Mesenchymal stem cell (in vitro differentiated cells and primary cell): ENCODE results near the gene DYSF.
A peak's percentile ranks its signal among the peaks of the same experiment; 100 is the strongest.

Source experiments
- DNase-seq: peaks from one replicate; pipeline ENCODE4 v3.0.0-alpha.2; 2013
- H2AFZ ChIP-seq: one replicate; pipeline ENCODE4 v1.6.1; 2013; ENCODE audit warnings: low read depth, mild to moderate bottlenecking, control low read depth, inconsistent platforms, low read length, moderate library complexity
- H2AK5ac ChIP-seq: 2 replicates; pipeline ENCODE4 v1.6.1; 2013; ENCODE audit warnings: low read length, moderate library complexity, mild to moderate bottlenecking, inconsistent platforms; ENCODE audit not compliant: severe bottlenecking
- H2BK120ac ChIP-seq: one replicate; pipeline ENCODE4 v1.6.1; 2013; ENCODE audit warnings: low read depth, mild to moderate bottlenecking, inconsistent platforms, low read length, moderate library complexity
- H2BK12ac ChIP-seq, 2 experiments: one replicate each; pipeline ENCODE4 v1.6.1; 2013; ENCODE audit warnings: inconsistent platforms in 2 of 2, low read length in 2 of 2, mild to moderate bottlenecking in 2 of 2, moderate library complexity in 2 of 2, control low read depth in 1 of 2
- H2BK15ac ChIP-seq: one replicate; pipeline ENCODE4 v1.6.1; 2013; ENCODE audit warnings: mild to moderate bottlenecking, low read depth, inconsistent platforms; ENCODE audit not compliant: poor library complexity, severe bottlenecking
- H2BK5ac ChIP-seq: 2 replicates; pipeline ENCODE4 v1.6.1; 2013; ENCODE audit warnings: low read depth, mild to moderate bottlenecking, low read length, control low read depth, inconsistent platforms; ENCODE audit not compliant: poor library complexity, severe bottlenecking
- H3K14ac ChIP-seq, 2 experiments: one replicate each; pipeline ENCODE4 v1.6.1; 2013; ENCODE audit warnings: inconsistent platforms in 2 of 2, low read length in 2 of 2, control low read depth in 1 of 2, mild to moderate bottlenecking in 1 of 2, moderate library complexity in 1 of 2
- H3K18ac ChIP-seq, 2 experiments: one replicate each; pipeline ENCODE4 v1.6.1; 2013; ENCODE audit warnings: inconsistent platforms in 2 of 2, low read length in 2 of 2, control low read depth in 1 of 2, low read depth in 1 of 2, mild to moderate bottlenecking in 1 of 2
- H3K23ac ChIP-seq, 2 experiments: one replicate each; pipeline ENCODE4 v1.6.1; 2013; ENCODE audit warnings: inconsistent platforms in 2 of 2, low read length in 2 of 2, mild to moderate bottlenecking in 2 of 2, moderate library complexity in 2 of 2, control low read depth in 1 of 2
- H3K27ac ChIP-seq: 2 replicates; pipeline ENCODE4 v1.5.1; 2013; ENCODE audit warnings: mild to moderate bottlenecking, moderate library complexity, low read length, control low read depth, inconsistent platforms; ENCODE audit not compliant: poor library complexity, severe bottlenecking
- H3K27me3 ChIP-seq, 2 experiments: 2 replicates each; pipeline versions ENCODE4 v1.6.1 to v1.7.0; 2013; ENCODE audit warnings: low read length in 2 of 2, mild to moderate bottlenecking in 2 of 2, moderate library complexity in 2 of 2, control low read depth in 1 of 2, inconsistent platforms in 1 of 2; ENCODE audit not compliant: control insufficient read depth in 1 of 2, insufficient read depth in 1 of 2
- H3K36me3 ChIP-seq, 2 experiments: 2 replicates each; pipeline versions ENCODE4 v1.6.1 to v1.7.0; 2013; ENCODE audit warnings: low read length in 2 of 2, control low read depth in 1 of 2, inconsistent platforms in 1 of 2, low read depth in 1 of 2, mild to moderate bottlenecking in 1 of 2; ENCODE audit not compliant: insufficient read depth in 2 of 2, control insufficient read depth in 1 of 2
- H3K4ac ChIP-seq, 2 experiments: one replicate each; pipeline ENCODE4 v1.6.1; 2013; ENCODE audit warnings: inconsistent platforms in 2 of 2, low read length in 2 of 2, mild to moderate bottlenecking in 2 of 2, moderate library complexity in 2 of 2, control low read depth in 1 of 2, low read depth in 1 of 2
- H3K4me1 ChIP-seq: 2 replicates; pipeline ENCODE4 v1.6.1; 2013; ENCODE audit warnings: low read depth, low read length, control low read depth; ENCODE audit not compliant: control insufficient read depth, insufficient read depth
- H3K4me2 ChIP-seq: 2 replicates; pipeline ENCODE4 v1.6.1; 2013; ENCODE audit warnings: low read length, mild to moderate bottlenecking, inconsistent platforms; ENCODE audit not compliant: poor library complexity, severe bottlenecking
- H3K4me3 ChIP-seq, 2 experiments: 2 replicates each; pipeline versions ENCODE4 v1.5.1 to v1.7.0; 2013; ENCODE audit warnings: low read length in 2 of 2, mild to moderate bottlenecking in 2 of 2, control low read depth in 1 of 2, low read depth in 1 of 2; ENCODE audit not compliant: insufficient read depth in 1 of 2
- H3K79me1 ChIP-seq: replicated peaks from 2 replicates; pipeline ENCODE4 v1.6.1; 2013; ENCODE audit warnings: mild to moderate bottlenecking, control low read depth, low read length, inconsistent platforms; ENCODE audit not compliant: poor library complexity, severe bottlenecking
- H3K9ac ChIP-seq: 2 replicates; pipeline ENCODE4 v1.7.0; 2013; ENCODE audit warnings: mild to moderate bottlenecking, low read length, moderate library complexity
- H3K9me3 ChIP-seq: 2 replicates; pipeline ENCODE4 v1.7.0; 2013; ENCODE audit warnings: mild to moderate bottlenecking, low read length; ENCODE audit not compliant: control insufficient read depth
- H4K8ac ChIP-seq: one replicate; pipeline ENCODE4 v1.6.1; 2013; ENCODE audit warnings: inconsistent platforms, mild to moderate bottlenecking, low read length, moderate library complexity
- H4K91ac ChIP-seq: one replicate; pipeline ENCODE4 v1.6.1; 2013; ENCODE audit warnings: mild to moderate bottlenecking, low read length, inconsistent platforms
- WGBS: methylation state at CpG from one replicate; pipeline ENCODE4 v1.1.7; 2013; ENCODE audit warnings: mixed read lengths; 5-methylcytosine and 5-hydroxymethylcytosine counted together

The DYSF gene

DNA sequence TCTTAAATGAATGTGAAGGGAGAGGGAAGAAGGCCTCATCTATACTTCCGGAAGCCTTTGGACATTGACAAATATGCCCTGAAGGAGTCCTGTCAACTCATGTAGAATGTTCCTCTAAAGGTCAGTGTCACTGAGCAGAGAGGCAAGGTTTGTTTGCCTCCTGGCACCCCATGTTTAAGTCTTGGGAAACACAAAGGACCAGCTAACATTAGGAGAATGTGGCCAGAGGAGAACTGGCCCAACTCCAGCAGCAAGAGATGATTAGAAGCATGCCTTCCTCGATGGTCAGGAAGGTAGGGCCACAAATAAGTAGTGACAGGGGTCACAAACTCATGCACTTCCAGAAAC lies 5.7 kb downstream of the DYSF start:
- peak overlapping the region; percentile 1 for H3K27ac ChIP-seq
- H4K91ac ChIP-seq: no peak overlapping the region
- no peak overlapping the region for H3K14ac ChIP-seq
- no peak overlapping the region for H4K8ac ChIP-seq
- H3K79me1 ChIP-seq: peaks cover 13% of the 10 kb centered on the region
- H2BK12ac ChIP-seq: no peak overlapping the region
- H3K18ac ChIP-seq: no peak overlapping the region
- DNase-seq: no peak
- no peak overlapping the region for H3K4ac ChIP-seq
- no peak overlapping the region for H2BK5ac ChIP-seq
- no peak overlapping the region for H3K23ac ChIP-seq
- 80% methylated on average over 2 of the region's 2 CpGs for WGBS
- no peak overlapping the region for H2AFZ ChIP-seq
- H3K36me3 ChIP-seq: peaks cover 0 to 29% of the 10 kb centered on the region in 2 experiments
- H2BK120ac ChIP-seq: no peak overlapping the region
- no peak overlapping the region for H3K9ac ChIP-seq
- H3K9me3 ChIP-seq: peaks cover 9% of the 10 kb centered on the region
- H3K27me3 ChIP-seq: peaks cover 0 to 57% of the 10 kb centered on the region in 2 experiments
- H2AK5ac ChIP-seq: peak overlapping the region; percentile 25
- no peak overlapping the region for H2BK15ac ChIP-seq
- H3K4me3 ChIP-seq: no peak overlapping the region
- no peak overlapping the region for H3K4me2 ChIP-seq
- peaks cover 66% of the 10 kb centered on the region for H3K4me1 ChIP-seq

DNA sequence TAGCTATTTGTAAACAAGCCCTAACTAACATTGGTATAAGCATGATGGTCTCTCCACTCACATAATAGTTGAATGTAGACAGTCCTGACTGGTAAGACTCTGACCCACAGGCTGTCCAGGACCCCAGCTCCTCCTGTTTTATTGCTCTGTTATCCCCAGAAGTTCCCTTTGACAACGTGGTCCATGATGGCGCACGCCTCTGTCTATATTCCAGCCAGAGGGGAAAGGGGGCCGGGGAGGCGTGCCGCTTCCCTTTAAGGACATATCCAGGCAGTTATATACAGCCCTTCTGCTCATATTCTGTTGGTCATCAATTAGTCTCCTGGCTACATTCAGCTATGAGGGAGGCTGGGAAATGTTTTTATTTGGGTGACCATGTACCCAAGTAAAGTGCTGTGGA lies 6.7 kb downstream of the DYSF start:
- H4K91ac ChIP-seq: no peak overlapping the region
- H3K4me3 ChIP-seq: no peak overlapping the region
- H3K79me1 ChIP-seq: peaks cover 19% of the 10 kb centered on the region
- peaks cover 0 to 33% of the 10 kb centered on the region in 2 experiments for H3K36me3 ChIP-seq
- no peak overlapping the region for H3K23ac ChIP-seq
- H2BK120ac ChIP-seq: no peak overlapping the region
- H3K4me1 ChIP-seq: peaks cover 60% of the 10 kb centered on the region
- H3K9ac ChIP-seq: no peak overlapping the region
- no peak overlapping the region for H2AFZ ChIP-seq
- no peak overlapping the region for H3K14ac ChIP-seq
- H2AK5ac ChIP-seq: peak overlapping the region; percentile 53
- H3K4ac ChIP-seq: no peak overlapping the region
- peak overlapping the region; percentile 50 for H3K27ac ChIP-seq
- no peak overlapping the region for H4K8ac ChIP-seq
- no peak overlapping the region for H3K4me2 ChIP-seq
- H2BK5ac ChIP-seq: no peak overlapping the region
- no peak for DNase-seq
- H3K27me3 ChIP-seq: peaks cover 0 to 57% of the 10 kb centered on the region in 2 experiments
- no peak overlapping the region for H3K18ac ChIP-seq
- no peak overlapping the region for H2BK15ac ChIP-seq
- peaks cover 13% of the 10 kb centered on the region for H3K9me3 ChIP-seq
- WGBS: 100% methylated on average over 3 of the region's 6 CpGs
- no peak overlapping the region for H2BK12ac ChIP-seq

- H2BK120ac ChIP-seq: no peak overlapping the region
- peaks cover 0 to 57% of the 10 kb centered on the region in 2 experiments for H3K27me3 ChIP-seq
- H2AFZ ChIP-seq: no peak overlapping the region
- no peak overlapping the region for H3K9ac ChIP-seq
- H4K8ac ChIP-seq: no peak overlapping the region
- H2BK12ac ChIP-seq: no peak overlapping the region
- 56% methylated on average over 9 of the region's 9 CpGs for WGBS
- no peak overlapping the region for H3K4ac ChIP-seq
- H2BK15ac ChIP-seq: no peak overlapping the region
- H3K4me1 ChIP-seq: peaks cover 60% of the 10 kb centered on the region
- peak overlapping the region; percentile 50 for H3K27ac ChIP-seq
- no peak overlapping the region for H2BK5ac ChIP-seq
- peak; percentile 29 for DNase-seq
- no peak overlapping the region for H3K14ac ChIP-seq
- peaks cover 13% of the 10 kb centered on the region for H3K9me3 ChIP-seq
- H2AK5ac ChIP-seq: peak overlapping the region; percentile 3
- H3K18ac ChIP-seq: no peak overlapping the region
- no peak overlapping the region for H3K23ac ChIP-seq
- no peak overlapping the region for H3K4me2 ChIP-seq
- H4K91ac ChIP-seq: no peak overlapping the region
- H3K79me1 ChIP-seq: peaks cover 24% of the 10 kb centered on the region
- H3K36me3 ChIP-seq: peaks cover 0 to 33% of the 10 kb centered on the region in 2 experiments
- no peak overlapping the region for H3K4me3 ChIP-seq
These were observed 7.4 kb downstream of the DYSF start for GRCh38 chr2:71460595-71461303.

GRCh38 chr2:71461304-71461671 lies 7.9 kb downstream of the DYSF start:
- no peak overlapping the region for H4K91ac ChIP-seq
- H3K9ac ChIP-seq: no peak overlapping the region
- WGBS: 70% methylated on average over 5 of the region's 5 CpGs
- H3K4me2 ChIP-seq: no peak overlapping the region
- peak overlapping the region; percentile 30 for H3K27ac ChIP-seq
- H2BK15ac ChIP-seq: no peak overlapping the region
- peaks cover 13% of the 10 kb centered on the region for H3K9me3 ChIP-seq
- H2BK120ac ChIP-seq: no peak overlapping the region
- no peak overlapping the region for H2BK5ac ChIP-seq
- peaks cover 0 to 57% of the 10 kb centered on the region in 2 experiments for H3K27me3 ChIP-seq
- H2BK12ac ChIP-seq: no peak overlapping the region
- H3K79me1 ChIP-seq: peaks cover 24% of the 10 kb centered on the region
- no peak overlapping the region for H4K8ac ChIP-seq
- peaks cover 59% of the 10 kb centered on the region for H3K4me1 ChIP-seq
- no peak overlapping the region for H3K23ac ChIP-seq
- no peak for DNase-seq
- H3K36me3 ChIP-seq: peaks cover 0 to 33% of the 10 kb centered on the region in 2 experiments
- no peak overlapping the region for H3K18ac ChIP-seq
- H2AK5ac ChIP-seq: peak overlapping the region; percentile 37
- no peak overlapping the region for H3K4me3 ChIP-seq
- H3K4ac ChIP-seq: no peak overlapping the region
- H2AFZ ChIP-seq: no peak overlapping the region
- H3K14ac ChIP-seq: no peak overlapping the region
